Measurements from ENCODE around the gene GSTM3.
A peak's percentile ranks its signal among the peaks of the same experiment; 100 is the strongest.
"Not testable (repeated sequence)": the region's sequence is repeated elsewhere in the genome, so short reads cannot be mapped to it uniquely, and the experiment has no call there.

The GSTM3 gene

GRCh38 chr1:109713636-109714035 lies 27.2 kb downstream of the GSTM3 start:
- no peak overlapping the region for H3K27ac ChIP-seq (ENCODE audit: low read depth, low read length)
- H3K27me3 ChIP-seq (ENCODE audit: control insufficient read depth, insufficient read depth, low read length) = no peaks in the 10 kb centered on the region
- no peaks in the 10 kb centered on the region for H3K4me1 ChIP-seq (ENCODE audit: control insufficient read depth, insufficient read depth, low read length)
- H3K36me3 ChIP-seq (ENCODE audit: control insufficient read depth, insufficient read depth, low read length) = no peaks in the 10 kb centered on the region
- H3K9ac ChIP-seq (ENCODE audit: low read length) = no peak overlapping the region
- H3K4me3 ChIP-seq (ENCODE audit: low read length) = no peak overlapping the region

GRCh38 chr1:109712321-109712864 lies 28.4 kb downstream of the GSTM3 start:
- no peak overlapping the region for H3K27ac ChIP-seq (ENCODE audit: low read depth, low read length)
- H3K27me3 ChIP-seq (ENCODE audit: control insufficient read depth, insufficient read depth, low read length) = no peaks in the 10 kb centered on the region
- no peak overlapping the region for H3K9ac ChIP-seq (ENCODE audit: low read length)
- no peaks in the 10 kb centered on the region for H3K4me1 ChIP-seq (ENCODE audit: control insufficient read depth, insufficient read depth, low read length)
- H3K36me3 ChIP-seq (ENCODE audit: control insufficient read depth, insufficient read depth, low read length) = no peaks in the 10 kb centered on the region
- H3K4me3 ChIP-seq (ENCODE audit: low read length) = peak overlapping the region; percentile 41

GRCh38 chr1:109711593-109712320 lies 29.1 kb downstream of the GSTM3 start, which contains the start of gene GSTM5:
Gene GSTM5, plus strand, starts transcription at chr1:109712251. Its CDS starts 62 bp downstream, at chr1:109712313.
- H3K4me3 ChIP-seq (ENCODE audit: low read length) = peak within 1 kb of the TSS; percentile 41
- H3K36me3 ChIP-seq (ENCODE audit: control insufficient read depth, insufficient read depth, low read length); H3K9ac ChIP-seq (ENCODE audit: low read length); H3K4me1 ChIP-seq (ENCODE audit: control insufficient read depth, insufficient read depth, low read length); H3K27ac ChIP-seq (ENCODE audit: low read depth, low read length); H3K27me3 ChIP-seq (ENCODE audit: control insufficient read depth, insufficient read depth, low read length): not testable (repeated sequence)

- not testable (repeated sequence) for H3K4me1 ChIP-seq (ENCODE audit: control insufficient read depth, insufficient read depth, low read length); H3K27ac ChIP-seq (ENCODE audit: low read depth, low read length); H3K36me3 ChIP-seq (ENCODE audit: control insufficient read depth, insufficient read depth, low read length); H3K4me3 ChIP-seq (ENCODE audit: low read length); H3K9ac ChIP-seq (ENCODE audit: low read length); H3K27me3 ChIP-seq (ENCODE audit: control insufficient read depth, insufficient read depth, low read length)
Measured at GRCh38 chr1:109709822-109710221, 31.0 kb downstream of the GSTM3 start.

- not testable (repeated sequence) for H3K9ac ChIP-seq (ENCODE audit: low read length); H3K36me3 ChIP-seq (ENCODE audit: control insufficient read depth, insufficient read depth, low read length); H3K4me1 ChIP-seq (ENCODE audit: control insufficient read depth, insufficient read depth, low read length); H3K27ac ChIP-seq (ENCODE audit: low read depth, low read length); H3K27me3 ChIP-seq (ENCODE audit: control insufficient read depth, insufficient read depth, low read length); H3K4me3 ChIP-seq (ENCODE audit: low read length)
Measured at GRCh38 chr1:109708949-109709348, 31.9 kb downstream of the GSTM3 start.

GRCh38 chr1:109705411-109705810 lies 35.4 kb downstream of the GSTM3 start:
- Histone ChIP-seq H3K9ac (ENCODE audit: low read length) (no peak overlapping the region), H3K27me3 (ENCODE audit: control insufficient read depth, insufficient read depth, low read length) (no peaks in the 10 kb centered on the region), H3K36me3 (ENCODE audit: control insufficient read depth, insufficient read depth, low read length) (no peaks in the 10 kb centered on the region), H3K27ac (ENCODE audit: low read depth, low read length) (no peak overlapping the region), H3K4me1 (ENCODE audit: control insufficient read depth, insufficient read depth, low read length) (no peaks in the 10 kb centered on the region), H3K4me3 (ENCODE audit: low read length) (no peak overlapping the region)

- no peak overlapping the region for H3K9ac ChIP-seq (ENCODE audit: low read length)
- no peaks in the 10 kb centered on the region for H3K4me1 ChIP-seq (ENCODE audit: control insufficient read depth, insufficient read depth, low read length)
- H3K4me3 ChIP-seq (ENCODE audit: low read length) = no peak overlapping the region
- H3K27me3 ChIP-seq (ENCODE audit: control insufficient read depth, insufficient read depth, low read length) = no peaks in the 10 kb centered on the region
- no peak overlapping the region for H3K27ac ChIP-seq (ENCODE audit: low read depth, low read length)
- H3K36me3 ChIP-seq (ENCODE audit: control insufficient read depth, insufficient read depth, low read length) = no peaks in the 10 kb centered on the region
Measured at GRCh38 chr1:109704173-109704572, 36.7 kb downstream of the GSTM3 start.

GRCh38 chr1:109702940-109703339 lies 37.9 kb downstream of the GSTM3 start:
- H3K36me3 ChIP-seq (ENCODE audit: control insufficient read depth, insufficient read depth, low read length); H3K4me3 ChIP-seq (ENCODE audit: low read length); H3K27me3 ChIP-seq (ENCODE audit: control insufficient read depth, insufficient read depth, low read length); H3K4me1 ChIP-seq (ENCODE audit: control insufficient read depth, insufficient read depth, low read length); H3K9ac ChIP-seq (ENCODE audit: low read length); H3K27ac ChIP-seq (ENCODE audit: low read depth, low read length): not testable (repeated sequence)

GRCh38 chr1:109697861-109698260 lies 43.0 kb downstream of the GSTM3 start:
- not testable (repeated sequence) for H3K9ac ChIP-seq (ENCODE audit: low read length); H3K4me3 ChIP-seq (ENCODE audit: low read length); H3K27me3 ChIP-seq (ENCODE audit: control insufficient read depth, insufficient read depth, low read length); H3K36me3 ChIP-seq (ENCODE audit: control insufficient read depth, insufficient read depth, low read length); H3K27ac ChIP-seq (ENCODE audit: low read depth, low read length); H3K4me1 ChIP-seq (ENCODE audit: control insufficient read depth, insufficient read depth, low read length)

- Histone ChIP-seq H3K27me3 (ENCODE audit: control insufficient read depth, insufficient read depth, low read length) (no peaks in the 10 kb centered on the region), H3K27ac (ENCODE audit: low read depth, low read length) (no peak overlapping the region), H3K9ac (ENCODE audit: low read length) (no peak overlapping the region), H3K4me1 (ENCODE audit: control insufficient read depth, insufficient read depth, low read length) (no peaks in the 10 kb centered on the region), H3K36me3 (ENCODE audit: control insufficient read depth, insufficient read depth, low read length) (no peaks in the 10 kb centered on the region), H3K4me3 (ENCODE audit: low read length) (no peak overlapping the region)
Measured at GRCh38 chr1:109697066-109697465, 43.8 kb downstream of the GSTM3 start.

GRCh38 chr1:109695138-109695537 lies 45.7 kb downstream of the GSTM3 start:
- H3K27ac ChIP-seq (ENCODE audit: low read depth, low read length); H3K4me1 ChIP-seq (ENCODE audit: control insufficient read depth, insufficient read depth, low read length); H3K9ac ChIP-seq (ENCODE audit: low read length); H3K4me3 ChIP-seq (ENCODE audit: low read length); H3K27me3 ChIP-seq (ENCODE audit: control insufficient read depth, insufficient read depth, low read length); H3K36me3 ChIP-seq (ENCODE audit: control insufficient read depth, insufficient read depth, low read length): not testable (repeated sequence)

GRCh38 chr1:109694400-109694799 lies 46.4 kb downstream of the GSTM3 start:
- not testable (repeated sequence) for H3K9ac ChIP-seq (ENCODE audit: low read length); H3K4me1 ChIP-seq (ENCODE audit: control insufficient read depth, insufficient read depth, low read length); H3K27ac ChIP-seq (ENCODE audit: low read depth, low read length); H3K27me3 ChIP-seq (ENCODE audit: control insufficient read depth, insufficient read depth, low read length); H3K36me3 ChIP-seq (ENCODE audit: control insufficient read depth, insufficient read depth, low read length); H3K4me3 ChIP-seq (ENCODE audit: low read length)

- Histone ChIP-seq H3K36me3 (ENCODE audit: control insufficient read depth, insufficient read depth, low read length) (no peaks in the 10 kb centered on the region), H3K9ac (ENCODE audit: low read length) (no peak overlapping the region), H3K4me3 (ENCODE audit: low read length) (no peak overlapping the region), H3K27me3 (ENCODE audit: control insufficient read depth, insufficient read depth, low read length) (no peaks in the 10 kb centered on the region), H3K4me1 (ENCODE audit: control insufficient read depth, insufficient read depth, low read length) (no peaks in the 10 kb centered on the region), H3K27ac (ENCODE audit: low read depth, low read length) (no peak overlapping the region)
Measured at GRCh38 chr1:109691759-109692158, 49.1 kb downstream of the GSTM3 start.
